Measurements from ENCODE around the gene SCN5A.
"Not testable (repeated sequence)": the region's sequence is repeated elsewhere in the genome, so short reads cannot be mapped to it uniquely, and the experiment has no call there.

SCN5A gene

GRCh38 chr3:38577371-38578080, 72.0 kb downstream of the SCN5A start:
- no peak for DNase-seq

- no peak for DNase-seq
These were observed 72.7 kb downstream of the SCN5A start for GRCh38 chr3:38576526-38577370.

GRCh38 chr3:38576131-38576525, 73.4 kb downstream of the SCN5A start:
- no peak for DNase-seq

GRCh38 chr3:38575279-38575843, 74.1 kb downstream of the SCN5A start:
- no peak for DNase-seq

- DNase-seq: no peak
These were observed 74.8 kb downstream of the SCN5A start for GRCh38 chr3:38574411-38575278.

- DNase-seq: no peak
These were observed 75.9 kb downstream of the SCN5A start for GRCh38 chr3:38573556-38573955.

GRCh38 chr3:38573111-38573510, 76.4 kb downstream of the SCN5A start:
- DNase-seq: no peak

- no peak for DNase-seq
These were observed 82.0 kb downstream of the SCN5A start for GRCh38 chr3:38567498-38567897.

GRCh38 chr3:38566794-38567193, 82.7 kb downstream of the SCN5A start:
- not testable (repeated sequence) for DNase-seq

- DNase-seq: no peak
These were observed 83.3 kb downstream of the SCN5A start for GRCh38 chr3:38566215-38566528.

GRCh38 chr3:38565339-38566214, 83.9 kb downstream of the SCN5A start:
- DNase-seq: no peak

- no peak for DNase-seq
These were observed 84.7 kb downstream of the SCN5A start for GRCh38 chr3:38564631-38565338.

- DNase-seq: no peak
These were observed 85.6 kb downstream of the SCN5A start for GRCh38 chr3:38563886-38564270.

GRCh38 chr3:38563070-38563885, 86.2 kb downstream of the SCN5A start:
- no peak for DNase-seq

GRCh38 chr3:38562467-38562925, 87.0 kb downstream of the SCN5A start:
- DNase-seq: no peak

GRCh38 chr3:38561746-38562466, 87.6 kb downstream of the SCN5A start:
- no peak for DNase-seq

- DNase-seq: no peak
These were observed 88.3 kb downstream of the SCN5A start for GRCh38 chr3:38560996-38561717.

- DNase-seq: no peak
These were observed 89.2 kb downstream of the SCN5A start for GRCh38 chr3:38560284-38560683.

GRCh38 chr3:38558864-38559263, 90.6 kb downstream of the SCN5A start:
- no peak for DNase-seq
